Measurements from ENCODE around the gene MAP4K3.

Gene MAP4K3

GRCh38 chr2:39227628-39228412, 209.3 kb downstream of the MAP4K3 start:
- in situ Hi-C loops (cut with MboI; ENCODE audit: low pct_unique_long_range_greater_than_20kb, low sequenced_read_pairs, unreplicated experiment): loop anchor here (10.0 to 25.0 kb wide), 3 partner anchors 163 to 509 kb away; no protein-coding TSS in a partner anchor
- TF ChIP-seq CTCF (IDR thresholded peaks at IDR 0.05; ENCODE audit: extremely low read depth, insufficient read depth, missing control alignments): peak; percentile 82
- peak; percentile 72 for DNase-seq (ENCODE audit: low spot score)

GRCh38 chr2:39225567-39225966, 211.5 kb downstream of the MAP4K3 start:
- in situ Hi-C loops (cut with MboI; ENCODE audit: low pct_unique_long_range_greater_than_20kb, low sequenced_read_pairs, unreplicated experiment): loop anchor here (10.0 to 25.0 kb wide), 3 partner anchors 161 to 512 kb away; no protein-coding TSS in a partner anchor
- TF ChIP-seq CTCF (IDR thresholded peaks at IDR 0.05; ENCODE audit: extremely low read depth, insufficient read depth, missing control alignments): no peak
- DNase-seq (ENCODE audit: low spot score): no peak

GRCh38 chr2:39223909-39224308, 213.2 kb downstream of the MAP4K3 start:
- in situ Hi-C loops (cut with MboI; ENCODE audit: low pct_unique_long_range_greater_than_20kb, low sequenced_read_pairs, unreplicated experiment): loop anchor here (10.0 kb wide), 2 partner anchors 159 to 279 kb away; no protein-coding TSS in a partner anchor
- no peak for TF ChIP-seq CTCF (IDR thresholded peaks at IDR 0.05; ENCODE audit: extremely low read depth, insufficient read depth, missing control alignments)
- no peak for DNase-seq (ENCODE audit: low spot score)

- in situ Hi-C loops (cut with MboI; ENCODE audit: low pct_unique_long_range_greater_than_20kb, low sequenced_read_pairs, unreplicated experiment): loop anchor here (10.0 kb wide), 2 partner anchors 157 to 277 kb away; no protein-coding TSS in a partner anchor
- no peak for DNase-seq (ENCODE audit: low spot score)
- TF ChIP-seq CTCF (IDR thresholded peaks at IDR 0.05; ENCODE audit: extremely low read depth, insufficient read depth, missing control alignments): no peak
These were observed 215.6 kb downstream of the MAP4K3 start for GRCh38 chr2:39221459-39221858.

- TF ChIP-seq CTCF (IDR thresholded peaks at IDR 0.05; ENCODE audit: extremely low read depth, insufficient read depth, missing control alignments): no peak
- in situ Hi-C loops (cut with MboI; ENCODE audit: low pct_unique_long_range_greater_than_20kb, low sequenced_read_pairs, unreplicated experiment): loop anchor here (10.0 kb wide), 2 partner anchors 155 to 275 kb away; no protein-coding TSS in a partner anchor
- DNase-seq (ENCODE audit: low spot score): no peak
These were observed 216.9 kb downstream of the MAP4K3 start for GRCh38 chr2:39220136-39220535.

GRCh38 chr2:39218391-39218790, 218.7 kb downstream of the MAP4K3 start:
- in situ Hi-C loops (cut with MboI; ENCODE audit: low pct_unique_long_range_greater_than_20kb, low sequenced_read_pairs, unreplicated experiment): no loop called here
- no peak for TF ChIP-seq CTCF (IDR thresholded peaks at IDR 0.05; ENCODE audit: extremely low read depth, insufficient read depth, missing control alignments)
- no peak for DNase-seq (ENCODE audit: low spot score)
